Peyer's patch (tissue), 4 donors: ENCODE results near the gene TMEM127.

Source experiments
- CTCF ChIP-seq, 6 experiments: fragments of 450-650 bp in 4 of 6; fragments of 200-600 bp in 2 of 6; sonication (generic) in 1 of 6; IDR thresholded peaks; one replicate each; pipeline ENCODE4 v1.5.1; 2017 to 2019; ENCODE audit warnings: antibody characterized with exemption in 6 of 6, mild to moderate bottlenecking in 3 of 6, moderate library complexity in 1 of 6
- POLR2A ChIP-seq, 2 donors: fragments of 450-650 bp; IDR thresholded peaks; one replicate each; pipeline ENCODE4 v1.5.1; 2017; ENCODE audit warnings: antibody characterized with exemption in 2 of 2, mild to moderate bottlenecking in 2 of 2, moderate library complexity in 2 of 2

- TF ChIP-seq CTCF (IDR thresholded peaks at IDR 0.05) = no peak
- TF ChIP-seq POLR2A (IDR thresholded peaks at IDR 0.05) = peak; percentile 78 to 80
These were observed 39.5 kb upstream of the TMEM127 start, which contains the start of gene SNRNP200 for GRCh38 chr2:96305091-96305978.
